HG03521 (cell line): ENCODE results near the gene UBALD1.

Source experiments
- ATAC-seq: cut with Tn5 transposase; IDR thresholded peaks from one replicate; pipeline ENCODE4 v1.9.1; 2021; ENCODE audit warnings: mild to moderate bottlenecking, moderate library complexity; ENCODE audit not compliant: unreplicated experiment

UBALD1 gene

DNA sequence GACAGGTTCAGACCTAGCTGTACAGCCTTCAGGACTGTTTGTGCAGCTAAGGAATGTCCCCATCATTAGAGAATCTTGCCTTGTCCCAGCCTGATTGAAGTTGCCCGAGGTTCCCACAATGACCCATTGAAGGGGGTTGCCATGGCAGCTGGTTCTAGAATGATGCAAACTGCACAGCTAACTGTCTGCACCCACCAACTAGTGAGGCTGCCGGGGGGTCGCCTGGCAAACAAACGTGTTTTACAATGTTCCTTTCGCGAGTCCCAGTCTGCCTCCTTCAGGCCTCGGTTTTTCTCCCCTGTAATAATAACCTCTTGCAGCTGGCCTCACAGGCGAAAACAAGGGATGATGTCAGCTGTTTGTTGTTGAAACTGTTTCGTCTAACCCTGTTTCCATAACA lies 53.1 kb downstream of the UBALD1 start:
- no peak for ATAC-seq
